Measurements from ENCODE around the gene NRG2.

The NRG2 gene

DNA sequence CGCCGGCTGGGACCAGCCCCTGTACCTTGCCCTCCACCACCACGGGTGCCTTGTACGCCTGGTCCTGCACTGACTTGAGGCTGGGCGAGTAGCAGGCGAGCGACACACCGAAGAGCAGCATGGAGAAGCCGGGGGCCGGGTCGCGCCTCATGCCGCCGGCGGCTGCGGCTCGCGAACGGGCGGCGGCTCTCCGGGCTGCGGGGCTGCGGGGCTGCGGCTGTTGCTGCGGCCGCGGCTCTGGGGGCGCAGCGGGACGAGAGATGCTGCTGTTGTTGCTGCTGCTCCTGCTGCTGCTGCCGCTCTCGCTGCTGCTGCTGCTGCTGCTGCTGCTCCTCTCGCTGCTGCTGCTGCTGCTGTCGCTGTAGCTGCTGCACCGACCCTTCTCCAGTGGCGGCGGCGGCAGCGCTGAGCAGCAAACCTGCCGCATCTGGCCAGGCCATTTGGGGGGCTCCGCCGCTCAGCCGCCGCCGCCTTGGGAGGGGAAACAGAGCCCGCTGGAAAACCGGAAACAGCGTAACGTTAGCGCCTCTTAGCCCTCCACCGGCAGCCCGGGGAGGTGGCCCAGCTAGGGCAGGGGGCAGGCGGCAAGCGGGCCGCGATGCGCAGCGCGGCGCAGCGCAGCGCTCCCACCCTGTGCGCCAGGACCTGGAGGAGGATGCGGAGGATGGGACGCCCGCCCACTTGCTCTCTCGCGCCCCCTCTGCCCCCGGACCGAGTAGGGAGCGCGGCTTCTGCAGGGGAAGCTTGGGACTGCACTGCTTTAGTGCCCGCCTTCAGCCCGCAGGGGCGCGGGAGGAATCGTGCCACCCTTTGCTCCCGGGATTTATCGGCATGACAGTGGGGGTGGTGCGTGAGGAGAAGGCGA, at the start of gene NRG2:
Gene NRG2, minus strand, starts transcription at position 657 of the 865 bp plus-strand sequence.
- DNase-seq (ENCODE audit: low read depth) = no peak
- TF ChIP-seq, protein P1, sequence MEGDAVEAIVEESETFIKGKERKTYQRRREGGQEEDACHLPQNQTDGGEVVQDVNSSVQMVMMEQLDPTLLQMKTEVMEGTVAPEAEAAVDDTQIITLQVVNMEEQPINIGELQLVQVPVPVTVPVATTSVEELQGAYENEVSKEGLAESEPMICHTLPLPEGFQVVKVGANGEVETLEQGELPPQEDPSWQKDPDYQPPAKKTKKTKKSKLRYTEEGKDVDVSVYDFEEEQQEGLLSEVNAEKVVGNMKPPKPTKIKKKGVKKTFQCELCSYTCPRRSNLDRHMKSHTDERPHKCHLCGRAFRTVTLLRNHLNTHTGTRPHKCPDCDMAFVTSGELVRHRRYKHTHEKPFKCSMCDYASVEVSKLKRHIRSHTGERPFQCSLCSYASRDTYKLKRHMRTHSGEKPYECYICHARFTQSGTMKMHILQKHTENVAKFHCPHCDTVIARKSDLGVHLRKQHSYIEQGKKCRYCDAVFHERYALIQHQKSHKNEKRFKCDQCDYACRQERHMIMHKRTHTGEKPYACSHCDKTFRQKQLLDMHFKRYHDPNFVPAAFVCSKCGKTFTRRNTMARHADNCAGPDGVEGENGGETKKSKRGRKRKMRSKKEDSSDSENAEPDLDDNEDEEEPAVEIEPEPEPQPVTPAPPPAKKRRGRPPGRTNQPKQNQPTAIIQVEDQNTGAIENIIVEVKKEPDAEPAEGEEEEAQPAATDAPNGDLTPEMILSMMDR (IDR thresholded peaks at IDR 0.05; ENCODE audit: control insufficient read depth, extremely low read depth, insufficient read depth) = peak; percentile 55
- peak within 1 kb of the TSS; percentile 52 for H3K4me3 ChIP-seq (ENCODE audit: low read depth, low read length)

DNA sequence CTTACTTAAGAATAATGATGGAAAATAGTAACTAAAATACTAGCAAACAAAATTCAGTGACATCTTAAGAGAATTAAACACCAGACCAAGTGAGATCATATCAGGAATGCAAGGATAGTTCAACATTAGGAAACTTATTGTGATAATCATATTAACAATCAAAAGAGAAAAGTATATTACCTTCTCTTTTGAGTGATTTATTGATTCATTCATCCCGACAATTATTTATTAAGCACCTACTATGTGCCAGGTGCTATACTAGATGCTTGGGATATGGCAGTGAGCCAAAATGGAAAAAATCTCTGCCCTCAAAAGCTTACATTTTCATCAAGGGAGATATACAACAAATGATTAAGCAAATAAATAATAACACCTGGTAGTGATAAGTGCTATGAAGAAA, 47.2 kb upstream of the NRG2 start:
- H3K4me3 ChIP-seq (ENCODE audit: low read depth, low read length) = no peak overlapping the region
- no peak for DNase-seq (ENCODE audit: low read depth)
- TF ChIP-seq, protein P1 (IDR thresholded peaks at IDR 0.05; ENCODE audit: control insufficient read depth, extremely low read depth, insufficient read depth) = no peak

DNA sequence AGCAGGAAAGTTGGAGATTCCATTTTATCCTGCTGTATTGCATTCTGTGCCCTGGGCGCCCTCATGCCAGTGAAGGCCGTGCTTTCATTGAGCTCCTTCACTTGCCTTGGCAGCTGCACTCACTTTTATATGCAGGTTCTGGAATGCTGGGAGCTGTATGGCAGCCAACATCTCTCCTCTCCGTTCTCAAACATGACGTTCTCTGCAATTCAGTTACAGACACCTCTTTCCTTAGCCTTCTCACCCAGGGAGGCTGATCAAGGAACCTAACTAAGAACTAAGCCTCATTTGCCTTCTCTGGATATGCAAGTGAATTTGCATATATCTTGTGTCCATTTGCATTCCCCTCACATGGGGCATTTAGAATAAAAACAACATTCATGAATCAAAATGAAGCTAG, 41.4 kb upstream of the NRG2 start:
- peak; percentile 37 for DNase-seq (ENCODE audit: low read depth)
- H3K4me3 ChIP-seq (ENCODE audit: low read depth, low read length) = no peak overlapping the region
- TF ChIP-seq, protein P1 (IDR thresholded peaks at IDR 0.05; ENCODE audit: control insufficient read depth, extremely low read depth, insufficient read depth) = no peak

DNA sequence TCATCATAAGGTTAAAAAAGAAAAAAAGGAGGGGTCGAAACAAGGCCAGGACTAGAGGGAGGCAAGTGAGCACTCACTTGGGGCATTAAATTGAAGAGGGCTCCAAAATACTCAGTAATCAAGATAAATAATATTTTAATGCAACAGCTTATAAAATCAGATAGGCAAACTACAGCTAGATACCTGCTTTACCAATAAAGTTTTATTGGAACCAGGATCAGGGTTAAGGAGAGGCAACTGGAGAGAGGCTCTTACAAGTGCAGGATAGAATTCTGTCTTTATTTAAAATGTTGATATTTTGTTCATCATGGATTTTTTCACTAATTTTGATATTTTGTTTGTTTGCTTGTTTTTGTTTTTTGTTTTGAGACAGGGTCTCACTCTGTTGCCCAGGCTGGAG, 40.6 kb upstream of the NRG2 start:
- no peak overlapping the region for H3K4me3 ChIP-seq (ENCODE audit: low read depth, low read length)
- no peak for DNase-seq (ENCODE audit: low read depth)
- TF ChIP-seq, protein P1 (IDR thresholded peaks at IDR 0.05; ENCODE audit: control insufficient read depth, extremely low read depth, insufficient read depth) = no peak

DNA sequence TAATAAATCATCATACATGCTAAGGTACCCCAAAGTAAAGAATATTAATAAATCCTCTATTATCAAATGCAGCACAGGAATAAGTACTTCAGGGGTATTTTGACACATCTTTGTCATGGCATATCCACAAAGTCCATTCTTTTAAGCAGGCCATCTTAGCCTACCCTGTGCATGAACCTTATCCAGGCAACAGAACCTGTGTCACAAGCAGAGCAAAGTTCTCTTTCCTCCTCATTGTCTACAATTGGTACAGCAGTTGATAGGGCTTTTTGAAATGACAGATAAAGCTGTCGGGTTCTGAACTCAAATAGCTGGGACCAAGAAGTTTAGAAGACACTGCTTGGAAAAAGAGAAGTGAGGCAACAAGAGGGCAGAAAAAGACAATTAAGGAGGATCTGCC, 40.0 kb upstream of the NRG2 start:
- DNase-seq (ENCODE audit: low read depth) = no peak
- TF ChIP-seq, protein P1 (IDR thresholded peaks at IDR 0.05; ENCODE audit: control insufficient read depth, extremely low read depth, insufficient read depth) = no peak
- no peak overlapping the region for H3K4me3 ChIP-seq (ENCODE audit: low read depth, low read length)

DNA sequence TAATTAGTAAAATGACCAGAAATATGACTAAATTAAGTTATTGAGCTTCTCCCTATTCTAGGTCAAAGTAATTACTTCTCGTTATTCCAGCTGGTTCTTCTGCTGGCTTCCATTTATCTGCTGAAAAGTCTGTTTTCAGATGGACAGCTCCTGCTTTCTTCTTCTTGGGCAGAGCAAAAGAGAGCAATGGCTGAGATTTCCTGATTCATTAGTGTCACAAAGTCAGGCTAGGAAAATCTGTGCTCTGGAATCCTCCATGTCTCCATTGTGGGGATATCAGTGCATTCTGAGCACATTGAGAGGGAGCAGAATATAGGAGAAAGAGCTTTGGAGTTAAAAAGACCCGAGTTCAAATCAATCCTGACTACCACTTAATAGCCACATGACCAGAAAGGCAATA, 33.7 kb upstream of the NRG2 start:
- TF ChIP-seq, protein P1 (IDR thresholded peaks at IDR 0.05; ENCODE audit: control insufficient read depth, extremely low read depth, insufficient read depth) = no peak
- H3K4me3 ChIP-seq (ENCODE audit: low read depth, low read length) = no peak overlapping the region
- DNase-seq (ENCODE audit: low read depth) = no peak

DNA sequence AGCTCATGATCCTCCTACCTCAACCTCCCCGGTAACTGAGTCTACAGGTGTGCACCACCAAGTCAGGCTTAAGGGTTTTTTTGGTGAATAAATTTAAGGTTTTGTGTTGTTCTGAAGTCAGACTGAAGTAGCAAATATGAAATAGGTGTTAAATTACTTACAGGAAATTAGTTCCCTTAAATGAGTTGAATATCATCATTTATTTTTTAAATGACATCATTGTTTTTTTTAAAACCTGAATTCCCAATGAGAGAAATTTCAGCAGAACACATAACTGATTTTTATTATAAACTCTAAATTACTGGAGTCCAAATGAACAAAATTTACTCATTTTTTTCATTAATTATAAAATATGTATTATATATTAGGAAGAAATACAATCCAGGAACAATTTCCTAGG, 33.0 kb upstream of the NRG2 start:
- no peak for DNase-seq (ENCODE audit: low read depth)
- H3K4me3 ChIP-seq (ENCODE audit: low read depth, low read length) = no peak overlapping the region
- TF ChIP-seq, protein P1 (IDR thresholded peaks at IDR 0.05; ENCODE audit: control insufficient read depth, extremely low read depth, insufficient read depth) = no peak
